GM18951 (cell line): ENCODE results near the gene MYD88.

Experiments
- POLR2A ChIP-seq: IDR thresholded peaks from 4 replicates; pipeline ENCODE4 v1.6.1; 2011; ENCODE audit warnings: mild to moderate bottlenecking; ENCODE audit not compliant: insufficient read length, insufficient read depth; ENCODE audit errors: extremely low read depth
- in situ Hi-C: fragments of 300-500 bp; cut with MboI; formaldehyde crosslinking; loops from one replicate; pipeline ENCODE4 v1.12.0; 2022; ENCODE audit warnings: low sequenced_read_pairs, mixed read lengths, inconsistent platforms; ENCODE audit not compliant: unreplicated experiment

MYD88 gene

GRCh38 chr3:38163841-38164642, 25.6 kb downstream of the MYD88 start:
- in situ Hi-C loops: no loop called here
- no peak for TF ChIP-seq POLR2A

- in situ Hi-C loops: no loop called here
- TF ChIP-seq POLR2A: no peak
Observed at GRCh38 chr3:38164643-38164951, 26.1 kb downstream of the MYD88 start.

GRCh38 chr3:38164952-38165721, 26.7 kb downstream of the MYD88 start, which contains the start of gene OXSR1:
Gene OXSR1 (plus strand): TSS chr3:38165537. CDS start chr3:38165877, 340 bp downstream.
- in situ Hi-C loops: no loop called here
- TF ChIP-seq POLR2A: peak; percentile 82

GRCh38 chr3:38165722-38166387, 27.4 kb downstream of the MYD88 start:
- no peak for TF ChIP-seq POLR2A
- in situ Hi-C loops: no loop called here

GRCh38 chr3:38167591-38167990, 29.1 kb downstream of the MYD88 start:
- in situ Hi-C loops: no loop called here
- TF ChIP-seq POLR2A: no peak

- no peak for TF ChIP-seq POLR2A
- in situ Hi-C loops: no loop called here
Observed at GRCh38 chr3:38168151-38169026, 29.9 kb downstream of the MYD88 start.

GRCh38 chr3:38169027-38169317, 30.5 kb downstream of the MYD88 start:
- no peak for TF ChIP-seq POLR2A
- in situ Hi-C loops: no loop called here

- in situ Hi-C loops: no loop called here
- TF ChIP-seq POLR2A: no peak
Observed at GRCh38 chr3:38170722-38171121, 32.3 kb downstream of the MYD88 start.

GRCh38 chr3:38171622-38172021, 33.2 kb downstream of the MYD88 start:
- in situ Hi-C loops: no loop called here
- TF ChIP-seq POLR2A: no peak

- no peak for TF ChIP-seq POLR2A
- in situ Hi-C loops: no loop called here
Observed at GRCh38 chr3:38173834-38174418, 35.5 kb downstream of the MYD88 start.

- in situ Hi-C loops: no loop called here
- no peak for TF ChIP-seq POLR2A
Observed at GRCh38 chr3:38177181-38177580, 38.7 kb downstream of the MYD88 start.

- TF ChIP-seq POLR2A: no peak
- in situ Hi-C loops: no loop called here
Observed at GRCh38 chr3:38186781-38187180, 48.3 kb downstream of the MYD88 start.

GRCh38 chr3:38190481-38190881, 52.0 kb downstream of the MYD88 start:
- no peak for TF ChIP-seq POLR2A
- in situ Hi-C loops: no loop called here
